Choroid plexus epithelial cell (primary cell): ENCODE results near the gene NTMT1.

Experiments
- DNase-seq: peaks from one replicate; pipeline ENCODE4 v3.0.0-alpha.2; 2010; ENCODE audit warnings: low read depth
- H3K4me3 ChIP-seq: 2 replicates; pipeline ENCODE4 v1.5.1; 2011; ENCODE audit warnings: low read depth, mild to moderate bottlenecking, control low read depth, low read length, moderate library complexity
- TF ChIP-seq, protein P1 (sequence below): conservative IDR thresholded peaks from 2 replicates; pipeline ENCODE4 v1.5.1; 2011; ENCODE audit warnings: low read depth, mild to moderate bottlenecking, control low read depth, inconsistent platforms, low read length, moderate library complexity

NTMT1 gene

DNA sequence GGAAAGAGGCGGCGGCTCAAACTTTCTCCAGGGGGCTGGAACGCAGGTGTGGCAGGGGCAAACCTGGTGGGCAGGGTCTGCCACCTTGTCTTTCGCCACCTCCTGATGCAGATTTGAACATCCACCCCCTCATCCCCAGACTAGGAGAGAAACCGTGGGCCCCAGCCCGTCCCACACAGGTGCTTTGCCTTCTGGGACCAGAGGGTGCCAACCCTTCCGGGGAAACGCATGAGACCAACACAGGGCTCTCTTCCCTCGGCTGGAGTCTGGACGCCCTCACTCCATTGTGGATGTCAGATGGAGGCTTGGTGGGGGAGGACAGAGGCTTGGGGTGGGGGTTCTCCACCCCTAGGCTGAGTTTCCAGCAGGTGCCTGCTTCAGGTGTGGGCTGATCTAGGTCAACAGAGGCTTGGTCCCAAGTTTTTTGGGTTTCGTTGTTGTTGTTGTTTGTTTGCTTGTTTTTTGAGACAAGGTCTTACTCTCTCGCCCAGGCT is 14.6 kb upstream of the NTMT1 start:
- no peak for DNase-seq

DNA sequence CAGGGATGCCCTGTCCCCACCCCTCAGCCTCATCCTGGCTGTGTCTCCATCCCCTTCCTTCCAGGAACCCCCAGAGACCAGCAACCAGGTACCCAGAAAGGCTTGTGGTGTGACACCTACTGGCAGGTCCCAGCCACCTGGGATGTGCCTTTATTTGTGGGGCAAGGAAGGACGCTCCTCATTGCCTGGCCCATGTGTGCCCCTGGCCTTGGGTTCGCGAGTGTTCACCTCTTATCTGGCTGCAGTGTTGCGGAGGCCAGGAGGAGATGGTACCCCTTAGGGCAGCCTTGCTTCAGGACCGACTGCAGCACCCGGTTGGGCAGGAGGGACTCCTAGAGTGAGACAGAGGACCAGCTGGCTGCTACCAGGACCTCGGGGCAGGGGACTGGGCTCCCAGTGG is 13.8 kb upstream of the NTMT1 start:
- H3K4me3 ChIP-seq = no peak overlapping the region
- DNase-seq = no peak
- TF ChIP-seq, protein P1, sequence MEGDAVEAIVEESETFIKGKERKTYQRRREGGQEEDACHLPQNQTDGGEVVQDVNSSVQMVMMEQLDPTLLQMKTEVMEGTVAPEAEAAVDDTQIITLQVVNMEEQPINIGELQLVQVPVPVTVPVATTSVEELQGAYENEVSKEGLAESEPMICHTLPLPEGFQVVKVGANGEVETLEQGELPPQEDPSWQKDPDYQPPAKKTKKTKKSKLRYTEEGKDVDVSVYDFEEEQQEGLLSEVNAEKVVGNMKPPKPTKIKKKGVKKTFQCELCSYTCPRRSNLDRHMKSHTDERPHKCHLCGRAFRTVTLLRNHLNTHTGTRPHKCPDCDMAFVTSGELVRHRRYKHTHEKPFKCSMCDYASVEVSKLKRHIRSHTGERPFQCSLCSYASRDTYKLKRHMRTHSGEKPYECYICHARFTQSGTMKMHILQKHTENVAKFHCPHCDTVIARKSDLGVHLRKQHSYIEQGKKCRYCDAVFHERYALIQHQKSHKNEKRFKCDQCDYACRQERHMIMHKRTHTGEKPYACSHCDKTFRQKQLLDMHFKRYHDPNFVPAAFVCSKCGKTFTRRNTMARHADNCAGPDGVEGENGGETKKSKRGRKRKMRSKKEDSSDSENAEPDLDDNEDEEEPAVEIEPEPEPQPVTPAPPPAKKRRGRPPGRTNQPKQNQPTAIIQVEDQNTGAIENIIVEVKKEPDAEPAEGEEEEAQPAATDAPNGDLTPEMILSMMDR = no peak

More for the DNA sequence above, 14.6 kb upstream of the NTMT1 start:
- TF ChIP-seq, protein P1 = no peak
- peak overlapping the region; percentile 62 for H3K4me3 ChIP-seq

DNA sequence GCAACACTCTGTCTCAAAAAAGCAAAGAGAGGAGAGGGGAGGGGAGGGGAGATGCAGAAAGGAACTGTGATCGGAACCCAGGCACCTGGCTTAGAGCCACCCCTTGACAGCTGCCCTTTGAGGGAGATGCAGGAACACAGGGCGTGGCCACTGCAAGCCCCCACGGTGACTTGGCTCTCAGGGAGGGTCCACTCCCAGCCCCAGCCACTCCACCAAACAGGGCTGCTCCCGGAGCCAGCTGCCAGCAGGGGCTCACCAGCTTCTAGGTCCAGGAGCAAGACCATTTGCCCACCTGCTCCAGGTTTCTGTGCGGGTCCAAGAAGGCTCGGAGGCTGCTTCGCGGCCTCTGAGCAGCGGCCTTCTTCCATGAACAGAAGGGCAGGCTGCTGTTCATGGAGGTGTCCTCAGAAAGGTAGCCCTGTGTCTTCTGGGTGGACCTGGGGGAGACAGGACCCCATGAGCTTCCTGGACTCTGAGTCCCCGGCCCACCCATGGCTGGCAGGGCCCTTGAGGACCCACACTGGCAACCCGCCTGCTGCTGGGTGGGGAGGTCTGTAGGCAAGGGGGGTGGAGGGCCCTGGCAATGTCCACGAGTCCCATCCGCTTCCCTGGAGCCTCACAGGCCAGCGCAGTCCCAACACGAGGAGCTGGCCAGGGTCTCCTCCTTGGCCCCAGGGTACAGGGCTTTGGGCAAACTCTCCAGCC is 13.0 kb upstream of the NTMT1 start:
- TF ChIP-seq, protein P1 = no peak
- H3K4me3 ChIP-seq = no peak overlapping the region
- no peak for DNase-seq

DNA sequence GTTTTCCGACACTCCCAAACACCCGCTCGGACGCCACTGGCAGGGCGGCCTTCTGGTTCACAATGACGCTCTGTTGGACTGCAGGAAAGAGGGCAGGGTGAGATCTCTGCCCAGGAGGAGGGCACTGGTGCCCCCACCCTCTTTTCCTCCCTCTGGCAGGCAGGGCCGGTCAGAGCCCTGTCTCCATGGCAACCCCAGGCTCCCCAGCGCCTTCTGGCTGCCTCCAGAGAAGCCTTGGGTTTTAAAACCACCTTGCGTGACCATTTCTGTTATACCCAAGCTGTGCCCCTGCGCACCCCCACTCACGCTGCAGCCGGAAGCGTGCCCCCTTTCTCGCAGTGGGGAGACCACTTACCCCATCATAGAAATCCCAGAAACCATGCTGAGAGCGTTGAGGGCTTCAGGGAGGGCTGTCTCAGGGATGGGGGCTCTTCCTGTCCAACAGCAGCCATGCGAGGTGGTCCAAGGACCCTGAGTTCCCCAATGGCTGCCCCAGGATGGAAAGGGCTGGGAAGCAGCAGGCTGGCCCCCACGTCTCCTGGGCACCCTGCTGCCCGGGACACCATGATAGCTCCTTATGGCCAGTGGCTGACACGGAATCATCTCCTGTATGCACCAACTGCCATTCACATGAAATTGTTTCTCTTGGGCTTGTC is 12.3 kb upstream of the NTMT1 start:
- no peak for DNase-seq
- TF ChIP-seq, protein P1 = no peak
- H3K4me3 ChIP-seq = no peak overlapping the region

DNA sequence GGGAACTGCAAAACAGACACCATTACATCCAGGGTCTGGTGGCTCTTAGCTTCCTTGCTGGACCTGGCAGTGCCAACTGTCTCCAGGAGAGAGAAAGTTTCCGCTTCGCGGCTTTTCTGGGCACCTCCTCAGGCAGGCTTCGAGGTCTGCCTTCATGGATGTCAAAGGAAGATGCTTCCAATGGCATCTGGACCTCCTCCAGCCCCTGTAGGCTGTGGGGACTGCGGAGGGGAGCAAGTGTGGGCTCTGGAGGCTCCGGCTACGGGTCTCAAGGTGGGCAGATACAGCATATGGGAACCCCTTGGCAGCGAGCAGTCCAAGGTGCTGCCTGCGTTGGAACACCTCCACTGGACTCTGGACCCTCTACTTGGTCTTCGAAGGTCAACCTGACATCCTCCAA is 11.0 kb upstream of the NTMT1 start:
- TF ChIP-seq, protein P1 = no peak
- no peak overlapping the region for H3K4me3 ChIP-seq
- DNase-seq = no peak

DNA sequence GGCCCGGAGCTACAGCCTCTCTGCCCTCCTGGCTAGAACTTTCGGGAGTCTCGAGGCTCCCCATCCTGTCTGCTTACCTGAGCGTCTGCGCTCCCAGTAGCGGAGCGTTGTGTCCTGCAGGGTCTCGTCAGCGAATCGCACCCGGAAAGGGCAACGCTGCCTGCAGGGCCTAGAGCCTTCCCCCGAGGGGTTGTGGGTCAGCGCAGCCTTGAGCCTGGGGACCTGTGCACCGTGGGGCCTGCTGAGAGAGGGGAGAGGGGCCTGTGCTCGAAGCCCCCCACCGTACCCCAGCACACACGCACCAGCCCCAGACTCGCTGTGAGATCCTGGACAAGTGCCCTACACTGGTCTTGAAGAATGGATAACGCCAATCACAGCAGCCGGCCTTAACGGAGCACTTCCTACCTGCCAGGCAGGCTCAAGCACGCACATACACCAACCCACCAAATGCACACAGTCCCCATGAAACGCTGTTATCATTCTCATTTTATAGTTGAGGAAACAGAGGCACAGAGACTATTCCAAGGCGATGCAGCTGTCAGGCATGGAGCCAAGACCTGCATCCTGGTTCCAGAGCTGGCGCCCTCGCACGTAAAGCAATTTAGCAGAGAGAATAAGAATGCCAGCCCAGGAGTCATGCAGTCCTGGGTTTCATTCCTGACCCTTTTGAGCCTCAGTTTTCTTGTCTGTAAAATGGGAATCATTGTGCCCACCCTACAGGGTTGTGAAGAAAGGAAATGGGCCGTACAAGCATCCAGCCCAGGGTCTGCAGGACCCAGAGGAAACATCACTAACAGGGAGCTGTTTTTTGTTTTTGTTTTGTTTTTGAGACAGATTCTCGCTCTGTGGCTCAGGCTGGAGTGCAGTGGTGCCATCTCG is 10.3 kb upstream of the NTMT1 start:
- TF ChIP-seq, protein P1 = no peak
- H3K4me3 ChIP-seq = no peak overlapping the region
- DNase-seq = no peak
